Measurements from ENCODE around the gene PPFIA1. TPM values are rescaled to one million over a fixed set of nuclear protein-coding genes. Genes with fewer than 3 reads are reported as not detected.
"Not testable (repeated sequence)": the region's sequence is repeated elsewhere in the genome, so short reads cannot be mapped to it uniquely, and the experiment has no call there.

The PPFIA1 gene
- total RNA-seq, 2 experiments from 2014 or later = 40.1 to 40.3 TPM

- Mint-ChIP-seq H3K4me1 (peaks cover 3% of the 10 kb centered on the region), H3K4me3 (no peak overlapping the region), H3K27ac (no peak overlapping the region)
Measured at GRCh38 chr11:70371241-70371640, 100.8 kb downstream of the PPFIA1 start.

GRCh38 chr11:70372076-70372475 lies 101.6 kb downstream of the PPFIA1 start:
- peaks cover 3% of the 10 kb centered on the region for H3K9me3 Mint-ChIP-seq
- H3K27ac Mint-ChIP-seq = no peak overlapping the region

More at GRCh38 chr11:70371241-70371640, 100.8 kb downstream of the PPFIA1 start:
- H3K9me3 Mint-ChIP-seq = peaks cover 3% of the 10 kb centered on the region
- peaks cover 7% of the 10 kb centered on the region for H3K27me3 Mint-ChIP-seq
- ATAC-seq (ENCODE audit: low read depth) (no peak), DNase-seq (no peak)
- POLR2A ChIA-PET = no interaction called here
- H3K36me3 Mint-ChIP-seq = peaks cover 37% of the 10 kb centered on the region

GRCh38 chr11:70376621-70377020 lies 106.1 kb downstream of the PPFIA1 start:
- DNase-seq (no peak), ATAC-seq (ENCODE audit: low read depth) (no peak)
- no peaks in the 10 kb centered on the region for H3K4me1 Mint-ChIP-seq
- H3K9me3 Mint-ChIP-seq = no peaks in the 10 kb centered on the region
- no peak overlapping the region for H3K4me3 Mint-ChIP-seq
- no peak overlapping the region for H3K27ac Mint-ChIP-seq
- POLR2A ChIA-PET = no interaction called here
- H3K27me3 Mint-ChIP-seq = no peaks in the 10 kb centered on the region
- H3K36me3 Mint-ChIP-seq = peaks cover 28% of the 10 kb centered on the region

More at GRCh38 chr11:70372076-70372475, 101.6 kb downstream of the PPFIA1 start:
- peaks cover 4% of the 10 kb centered on the region for H3K27me3 Mint-ChIP-seq
- DNase-seq (no peak), ATAC-seq (ENCODE audit: low read depth) (no peak)
- POLR2A ChIA-PET = no interaction called here
- peaks cover 2% of the 10 kb centered on the region for H3K4me1 Mint-ChIP-seq
- H3K36me3 Mint-ChIP-seq = peaks cover 36% of the 10 kb centered on the region
- H3K4me3 Mint-ChIP-seq = no peak overlapping the region

GRCh38 chr11:70377645-70378044 lies 107.2 kb downstream of the PPFIA1 start:
- H3K36me3 Mint-ChIP-seq = peaks cover 25% of the 10 kb centered on the region
- no peaks in the 10 kb centered on the region for H3K4me1 Mint-ChIP-seq
- POLR2A ChIA-PET = no interaction called here
- no peak overlapping the region for H3K4me3 Mint-ChIP-seq
- DNase-seq = no peak
- no peak for ATAC-seq (ENCODE audit: low read depth)
- H3K27ac Mint-ChIP-seq = no peak overlapping the region
- no peaks in the 10 kb centered on the region for H3K27me3 Mint-ChIP-seq
- H3K9me3 Mint-ChIP-seq = no peaks in the 10 kb centered on the region

GRCh38 chr11:70378506-70379134 lies 108.1 kb downstream of the PPFIA1 start:
- Mint-ChIP-seq H3K27ac (no peak overlapping the region), H3K4me1 (no peaks in the 10 kb centered on the region), H3K4me3 (no peak overlapping the region), H3K36me3 (peaks cover 18% of the 10 kb centered on the region), H3K9me3 (no peaks in the 10 kb centered on the region), H3K27me3 (no peaks in the 10 kb centered on the region)
- DNase-seq (no peak), ATAC-seq (ENCODE audit: low read depth) (no peak)
- POLR2A ChIA-PET = interaction anchor here (0.6 kb wide), 1 partner anchor 22 kb away, joined by 3 read pairs; no protein-coding TSS in a partner anchor

- Mint-ChIP-seq H3K4me1 (no peaks in the 10 kb centered on the region), H3K27me3 (no peaks in the 10 kb centered on the region), H3K9me3 (no peaks in the 10 kb centered on the region), H3K27ac (no peak overlapping the region), H3K4me3 (no peak overlapping the region), H3K36me3 (peaks cover 20% of the 10 kb centered on the region)
- ATAC-seq (ENCODE audit: low read depth) (no peak), DNase-seq (no peak)
- POLR2A ChIA-PET = no interaction called here
Measured at GRCh38 chr11:70381350-70381749, 110.9 kb downstream of the PPFIA1 start.

GRCh38 chr11:70381872-70382861 lies 111.7 kb downstream of the PPFIA1 start:
- POLR2A ChIA-PET = no interaction called here
- H3K9me3 Mint-ChIP-seq = no peaks in the 10 kb centered on the region
- H3K27me3 Mint-ChIP-seq = no peaks in the 10 kb centered on the region
- no peaks in the 10 kb centered on the region for H3K4me1 Mint-ChIP-seq
- H3K4me3 Mint-ChIP-seq = no peak overlapping the region
- no peak overlapping the region for H3K27ac Mint-ChIP-seq
- no peak for ATAC-seq (ENCODE audit: low read depth)
- peaks cover 19% of the 10 kb centered on the region for H3K36me3 Mint-ChIP-seq
- DNase-seq = no peak

- Mint-ChIP-seq H3K4me3 (no peak overlapping the region), H3K4me1 (no peaks in the 10 kb centered on the region), H3K27ac (no peak overlapping the region), H3K9me3 (peaks cover 1% of the 10 kb centered on the region), H3K36me3 (peaks cover 14% of the 10 kb centered on the region), H3K27me3 (peaks cover 7% of the 10 kb centered on the region)
- POLR2A ChIA-PET = no interaction called here
- DNase-seq = no peak
- no peak for ATAC-seq (ENCODE audit: low read depth)
Measured at GRCh38 chr11:70383664-70384565, 113.4 kb downstream of the PPFIA1 start.

- DNase-seq (no peak), ATAC-seq (ENCODE audit: low read depth) (no peak)
- Mint-ChIP-seq H3K27ac (no peak overlapping the region), H3K4me3 (no peak overlapping the region), H3K27me3 (peaks cover 14% of the 10 kb centered on the region), H3K36me3 (peaks cover 14% of the 10 kb centered on the region), H3K9me3 (peaks cover 1% of the 10 kb centered on the region), H3K4me1 (no peaks in the 10 kb centered on the region)
- POLR2A ChIA-PET = no interaction called here
Measured at GRCh38 chr11:70384566-70385152, 114.2 kb downstream of the PPFIA1 start.

- POLR2A ChIA-PET = no interaction called here
- Mint-ChIP-seq H3K9me3 (peaks cover 1% of the 10 kb centered on the region), H3K27ac (no peak overlapping the region), H3K36me3 (peaks cover 9% of the 10 kb centered on the region), H3K4me1 (no peaks in the 10 kb centered on the region), H3K27me3 (peaks cover 28% of the 10 kb centered on the region), H3K4me3 (no peak overlapping the region)
- ATAC-seq (ENCODE audit: low read depth) = no peak
- no peak for DNase-seq
Measured at GRCh38 chr11:70387564-70387963, 117.1 kb downstream of the PPFIA1 start.

GRCh38 chr11:70389201-70389600 lies 118.7 kb downstream of the PPFIA1 start:
- Mint-ChIP-seq H3K36me3 (peaks cover 9% of the 10 kb centered on the region), H3K9me3 (peaks cover 1% of the 10 kb centered on the region), H3K4me3 (no peak overlapping the region), H3K27me3 (peaks cover 41% of the 10 kb centered on the region), H3K27ac (no peak overlapping the region), H3K4me1 (no peaks in the 10 kb centered on the region)
- ATAC-seq (ENCODE audit: low read depth) = no peak
- POLR2A ChIA-PET = no interaction called here
- DNase-seq = no peak

GRCh38 chr11:70390882-70391281 lies 120.4 kb downstream of the PPFIA1 start:
- POLR2A ChIA-PET = interaction anchor here (0.7 kb wide), 1 partner anchor 20 kb away, joined by 3 read pairs; no protein-coding TSS in a partner anchor
- ATAC-seq (ENCODE audit: low read depth); H3K36me3 Mint-ChIP-seq; H3K4me3 Mint-ChIP-seq; H3K4me1 Mint-ChIP-seq; H3K9me3 Mint-ChIP-seq; DNase-seq; H3K27ac Mint-ChIP-seq: not testable (repeated sequence)
- H3K27me3 Mint-ChIP-seq = peaks cover 57% of the 10 kb centered on the region
